Right lobe of liver (tissue), 6 donors: ENCODE results near the gene FIGN. TPM values are rescaled to one million over a fixed set of nuclear protein-coding genes. Genes with fewer than 3 reads are reported as not detected.

Source experiments
- ATAC-seq, 4 donors: fragments of 200-7000 bp; cut with Tn5 transposase; one replicate each; pipeline ENCODE4 v1.9.1; 2020; ENCODE audit warnings: mild to moderate bottlenecking in 4 of 4, moderate library complexity in 4 of 4
- DNase-seq, 3 donors: peaks; one replicate each; pipeline ENCODE4 v3.0.0-alpha.2; 2020
- H3K27ac ChIP-seq, 3 donors: fragments of 200-600 bp; one replicate each; pipeline ENCODE4 v1.8.0; 2022
- H3K27me3 ChIP-seq, 2 donors: fragments of 200-600 bp; one replicate each; pipeline ENCODE4 v1.8.0; 2022
- H3K36me3 ChIP-seq, 4 donors: fragments of 200-600 bp; sonication (generic) in 1 of 4; one replicate each; pipeline versions ENCODE4 v1.5.1 to v1.8.0; 2017 to 2022; ENCODE audit warnings: control low read depth in 1 of 4
- H3K4me1 ChIP-seq, 4 donors: fragments of 200-600 bp; sonication (generic) in 1 of 4; one replicate each; pipeline versions ENCODE4 v1.5.1 to v1.8.0; 2017 to 2022; ENCODE audit warnings: control low read depth in 1 of 4
- H3K4me3 ChIP-seq, 3 donors: fragments of 200-600 bp; one replicate each; pipeline ENCODE4 v1.8.0; 2022
- H3K9me3 ChIP-seq, 4 donors: fragments of 200-600 bp; sonication (generic) in 1 of 4; one replicate each; pipeline versions ENCODE4 v1.5.1 to v1.8.0; 2017 to 2022; ENCODE audit warnings: control low read depth in 1 of 4
- POLR2A ChIP-seq: fragments of 450-650 bp; IDR thresholded peaks from one replicate; pipeline ENCODE4 v1.6.1; 2017; ENCODE audit warnings: antibody characterized with exemption, mild to moderate bottlenecking
- whole genome bisulfite sequencing: methylation state at CpG from one replicate; pipeline ENCODE4 v1.1.6; 2018; ENCODE audit warnings: low coverage, low lambda C conversion rate; ENCODE audit not compliant: insufficient coverage; ENCODE audit errors: missing lambda C conversion rate; 5-methylcytosine and 5-hydroxymethylcytosine counted together
- intact Hi-C, 2 donors: fragments of 100-400 bp; cut with DNase I; formaldehyde crosslinking; loops; one replicate each; pipeline versions ENCODE4 v1.11.2 to v1.14.1; 2022
- total RNA-seq, 6 experiments: library from RNA; depleted of rRNA in 2 of 6; stranded (reverse); fragments of >200 nt in 2 of 6; fragmentation: NEBNext Ultra II Directional in 3 of 6; extraction: Animal tissue kit (Norgen Biotek cat#: 25700) in 3 of 6; gene quantifications; one replicate each; pipeline versions ENCODE4 v1.1.0 to v1.2.4, GENCODE V29; 2016 to 2023
- TF ChIP-seq, protein P1 (sequence below), 4 donors: fragments of 200-600 bp in 3 of 4; fragments of 450-650 bp in 1 of 4; IDR thresholded peaks; one replicate each; pipeline versions ENCODE4 v1.5.1 to v1.8.0; 2016 to 2022; ENCODE audit warnings: antibody characterized with exemption in 4 of 4, mild to moderate bottlenecking in 2 of 4
- donor health status: DM: no; HTN: yes; CAD: no.
- donor health status: DM: no; HTN: no; CAD: no.
- donor health status: DM: no; HTN: no; CAD: no.
- donor health status: DM: no; HTN: yes; CAD: no.
- donor health status: DM: no; HTN: yes; CAD: no.

The FIGN gene
- total RNA-seq, 6 experiments from 2014 or later, result 2.8 to 9.2 (median 5.1) TPM

DNA sequence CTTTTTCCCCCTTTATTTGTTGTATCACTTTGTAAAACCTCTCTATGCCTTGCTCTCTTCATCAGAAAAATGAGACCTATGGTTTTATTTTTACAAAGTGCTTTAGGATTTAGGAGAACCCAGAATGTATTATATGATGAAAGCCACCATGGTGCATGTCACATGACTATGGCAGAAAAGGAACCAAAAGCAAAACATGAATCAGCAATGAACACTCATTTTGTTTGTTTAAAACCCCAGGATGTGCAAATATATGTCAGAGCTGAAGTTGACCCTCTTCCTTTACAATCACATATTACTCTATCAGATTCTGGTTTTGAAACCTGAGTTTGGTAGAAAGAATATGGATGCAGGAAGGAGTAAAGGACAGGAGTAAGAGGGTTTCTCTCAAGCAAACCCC lies 70.0 kb downstream of the FIGN start:
- H3K4me1 ChIP-seq, result peaks cover 0 to 6% (median 5%) of the 10 kb centered on the region in 4 donors
- no peaks in the 10 kb centered on the region for H3K9me3 ChIP-seq
- TF ChIP-seq POLR2A, result no peak
- TF ChIP-seq, protein P1, sequence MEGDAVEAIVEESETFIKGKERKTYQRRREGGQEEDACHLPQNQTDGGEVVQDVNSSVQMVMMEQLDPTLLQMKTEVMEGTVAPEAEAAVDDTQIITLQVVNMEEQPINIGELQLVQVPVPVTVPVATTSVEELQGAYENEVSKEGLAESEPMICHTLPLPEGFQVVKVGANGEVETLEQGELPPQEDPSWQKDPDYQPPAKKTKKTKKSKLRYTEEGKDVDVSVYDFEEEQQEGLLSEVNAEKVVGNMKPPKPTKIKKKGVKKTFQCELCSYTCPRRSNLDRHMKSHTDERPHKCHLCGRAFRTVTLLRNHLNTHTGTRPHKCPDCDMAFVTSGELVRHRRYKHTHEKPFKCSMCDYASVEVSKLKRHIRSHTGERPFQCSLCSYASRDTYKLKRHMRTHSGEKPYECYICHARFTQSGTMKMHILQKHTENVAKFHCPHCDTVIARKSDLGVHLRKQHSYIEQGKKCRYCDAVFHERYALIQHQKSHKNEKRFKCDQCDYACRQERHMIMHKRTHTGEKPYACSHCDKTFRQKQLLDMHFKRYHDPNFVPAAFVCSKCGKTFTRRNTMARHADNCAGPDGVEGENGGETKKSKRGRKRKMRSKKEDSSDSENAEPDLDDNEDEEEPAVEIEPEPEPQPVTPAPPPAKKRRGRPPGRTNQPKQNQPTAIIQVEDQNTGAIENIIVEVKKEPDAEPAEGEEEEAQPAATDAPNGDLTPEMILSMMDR (IDR thresholded peaks at IDR 0.05), result no peak
- intact Hi-C loops, result no loop called here
- DNase-seq (no peak), ATAC-seq (peak in 1 of 4 donors; percentile 36)
- H3K36me3 ChIP-seq, result no peaks in the 10 kb centered on the region
- no peak overlapping the region for H3K27ac ChIP-seq
- no peak overlapping the region for H3K4me3 ChIP-seq
- no peaks in the 10 kb centered on the region for H3K27me3 ChIP-seq

GRCh38 chr2:163665051-163665450 lies 70.8 kb downstream of the FIGN start:
- 84% methylated on average over 2 of the region's 2 CpGs for WGBS
- intact Hi-C loops, result no loop called here
- Histone ChIP-seq H3K9me3 (no peaks in the 10 kb centered on the region), H3K4me3 (no peak overlapping the region), H3K27me3 (no peaks in the 10 kb centered on the region), H3K27ac (no peak overlapping the region), H3K36me3 (no peaks in the 10 kb centered on the region), H3K4me1 (peaks cover 0 to 6% (median 5%) of the 10 kb centered on the region in 4 donors)
- no peak for DNase-seq
- TF ChIP-seq POLR2A, result no peak
- TF ChIP-seq, protein P1 (IDR thresholded peaks at IDR 0.05), result no peak
- ATAC-seq, result no peak

- intact Hi-C loops, result no loop called here
Observed at GRCh38 chr2:163664610-163665009, 71.2 kb downstream of the FIGN start.

DNA sequence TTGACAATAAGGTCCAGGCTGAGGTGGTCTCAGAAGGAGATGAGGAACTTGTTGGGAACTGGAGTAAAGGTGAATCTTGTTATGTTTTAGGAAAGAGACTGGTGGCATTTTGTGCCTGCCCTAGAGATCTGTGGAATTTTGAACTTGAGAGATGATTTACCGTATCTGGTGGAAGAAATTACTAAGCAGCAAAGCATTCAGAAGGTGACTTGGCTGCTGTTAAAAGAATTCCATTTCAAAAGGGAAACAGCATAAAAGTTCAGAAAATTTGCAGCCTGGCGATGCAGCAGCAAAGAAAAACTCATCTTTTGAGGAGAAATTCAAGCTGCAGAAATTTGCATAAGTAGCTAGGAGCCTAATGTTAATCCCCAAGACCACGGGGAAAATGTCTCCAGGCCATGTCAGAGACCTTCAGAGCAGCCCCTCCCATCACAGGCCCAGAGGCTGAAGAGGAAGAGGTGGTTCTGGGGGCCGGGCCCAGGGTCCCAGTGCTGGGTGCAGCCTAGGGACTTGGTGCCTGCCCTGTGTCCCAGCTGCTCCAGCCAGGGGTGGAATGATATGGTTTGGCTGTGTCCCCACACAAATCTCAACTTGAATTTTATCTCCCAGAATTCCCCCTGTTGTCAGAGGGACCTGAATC lies 73.5 kb downstream of the FIGN start:
- H3K4me1 ChIP-seq, result peaks cover 0 to 6% (median 2%) of the 10 kb centered on the region in 4 donors
- H3K27me3 ChIP-seq, result no peaks in the 10 kb centered on the region
- H3K36me3 ChIP-seq, result no peaks in the 10 kb centered on the region
- no peaks in the 10 kb centered on the region for H3K9me3 ChIP-seq
- H3K27ac ChIP-seq, result no peak overlapping the region
- DNase-seq (no peak), ATAC-seq (no peak)
- H3K4me3 ChIP-seq, result no peak overlapping the region
- 62% methylated on average over 2 of the region's 4 CpGs for WGBS
- intact Hi-C loops, result no loop called here
- no peak for TF ChIP-seq POLR2A
- TF ChIP-seq, protein P1 (IDR thresholded peaks at IDR 0.05), result no peak

More at GRCh38 chr2:163664610-163665009, 71.2 kb downstream of the FIGN start:
- DNase-seq, result no peak
- Histone ChIP-seq H3K27ac (no peak overlapping the region), H3K4me1 (peaks cover 0 to 6% (median 5%) of the 10 kb centered on the region in 4 donors), H3K27me3 (no peaks in the 10 kb centered on the region), H3K4me3 (no peak overlapping the region), H3K36me3 (no peaks in the 10 kb centered on the region), H3K9me3 (no peaks in the 10 kb centered on the region)
- 55% methylated on average over 5 of the region's 5 CpGs for WGBS
- no peak for ATAC-seq
- TF ChIP-seq POLR2A, result no peak
- TF ChIP-seq, protein P1 (IDR thresholded peaks at IDR 0.05), result no peak
